Ovary (tissue), 9 donors: ENCODE data around the gene PIEZO1. TPM values are rescaled to one million over a fixed set of nuclear protein-coding genes. Genes with fewer than 3 reads are reported as not detected.

Experiments
- DNase-seq, 5 donors: peaks; one replicate each; pipeline ENCODE4 v3.0.0-alpha.2; 2019 to 2020
- H3K27ac ChIP-seq, 2 donors: fragments of 200-600 bp; one replicate each; pipeline versions ENCODE4 v1.5.1 to v1.8.0; 2019 to 2022
- H3K27me3 ChIP-seq: fragments of 200-600 bp; one replicate; pipeline ENCODE4 v1.8.0; 2022
- H3K36me3 ChIP-seq: fragments of 200-600 bp; sonication (generic); one replicate; pipeline ENCODE4 v1.5.1; 2019
- H3K4me1 ChIP-seq: one replicate; pipeline ENCODE4 v1.8.1; 2013; ENCODE audit warnings: mild to moderate bottlenecking, moderate library complexity; ENCODE audit not compliant: insufficient read depth
- H3K4me3 ChIP-seq: fragments of 200-600 bp; sonication (generic); one replicate; pipeline ENCODE4 v1.5.1; 2017
- H3K9me3 ChIP-seq, 2 donors: fragments of 200-600 bp in 1 of 2; sonication (generic) in 1 of 2; one replicate each; pipeline versions ENCODE4 v1.5.1 to v1.8.1; 2013 to 2019; ENCODE audit warnings: mild to moderate bottlenecking in 1 of 2, moderate library complexity in 1 of 2
- EP300 ChIP-seq: sonication (generic); formaldehyde crosslinking; IDR thresholded peaks from one replicate; pipeline ENCODE4 v1.6.1; 2017; ENCODE audit warnings: antibody characterized with exemption
- POLR2A ChIP-seq: fragments of 450-650 bp; IDR thresholded peaks from one replicate; pipeline ENCODE4 v1.6.1; 2017; ENCODE audit warnings: antibody characterized with exemption, mild to moderate bottlenecking, moderate library complexity
- WGBS, 3 donors: extraction: QIAGEN DNeasy Blood & Tissue Kit in 1 of 3; methylation state at CpG; one replicate each; pipeline versions ENCODE4 v1.1.5 to v1.1.7; 2013 to 2017; 5-methylcytosine and 5-hydroxymethylcytosine counted together
- intact Hi-C, 4 donors: fragments of 100-400 bp; cut with DNase I; formaldehyde crosslinking; loops; one replicate each; pipeline versions ENCODE4 v1.11.0 to v1.15.1; 2022 to 2023
- polyA plus RNA-seq, 2 donors: library from polyadenylated mRNA; stranded (reverse); fragments of 200-250 nt in 1 of 2; fragments of 350-450 nt in 1 of 2; fragmentation: Illumina TruSeq in 1 of 2; extraction: RNeasy Lipid Tissue Mini Kit (QIAGEN cat#74804) in 1 of 2; gene quantifications; one replicate each; pipeline ENCODE4 v1.2.3, GENCODE V29; 2013 to 2014
- total RNA-seq, 7 donors: library from RNA; depleted of rRNA in 2 of 7; stranded (reverse); fragments of >200 nt in 2 of 7; fragmentation: NEBNext Ultra II Directional in 3 of 7; extraction: Animal tissue kit (Norgen Biotek cat#: 25700) in 3 of 7; gene quantifications; one replicate each; pipeline versions ENCODE4 v1.1.0 to v1.2.4, GENCODE V29; 2016 to 2023
- TF ChIP-seq, protein P1 (sequence below), 3 donors: fragments of 450-650 bp in 2 of 3; fragments of 200-600 bp in 1 of 3; IDR thresholded peaks; one replicate each; pipeline versions ENCODE4 v1.5.1 to v1.8.0; 2016 to 2022; ENCODE audit warnings: antibody characterized with exemption in 3 of 3, mild to moderate bottlenecking in 1 of 3
- donor health status: DM: no; HTN: no; CAD: no; lungs with moderate emphysema.
- donor health status: DM: no; HTN: no; CAD: no.
- donor health status: Bipolar disorder and iron deficiency.
- donor health status: DM: yes; HTN: yes; CAD: no.
- donor health status: DM: no; HTN: no; CAD: no.
- donor health status: DM: yes; HTN: yes; CAD: no.

The PIEZO1 gene
- total and polyA plus RNA-seq, 9 donors, result 13.0 to 93.5 (median 49.1) TPM

DNA sequence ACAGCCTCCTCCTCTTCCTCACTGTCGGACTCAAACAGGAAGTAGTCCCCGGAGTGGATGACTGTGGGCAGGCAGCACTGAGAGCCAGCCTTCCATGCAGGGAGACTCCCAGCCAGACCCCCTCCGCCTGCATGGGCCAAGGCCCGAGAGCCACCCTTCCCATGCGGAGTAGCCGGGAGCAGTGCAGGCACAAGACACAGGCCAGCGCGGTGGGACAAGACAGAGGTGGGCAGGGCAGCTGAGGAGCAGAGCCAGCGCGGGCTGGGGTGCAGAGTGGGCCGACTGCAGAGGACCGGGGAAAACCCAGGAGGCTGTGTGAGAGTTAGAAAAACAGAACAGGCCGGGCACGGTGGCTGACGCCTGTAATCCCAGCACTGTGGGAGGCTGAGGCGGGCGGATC is 61.1 kb downstream of the PIEZO1 start:
- no peaks in the 10 kb centered on the region for H3K27me3 ChIP-seq
- H3K4me1 ChIP-seq, result no peaks in the 10 kb centered on the region
- WGBS, 3 donors, result 90 to 93% (median 90%) methylated on average over 17 of the region's 17 CpGs
- intact Hi-C loops, result no loop called here
- no peak for DNase-seq
- H3K36me3 ChIP-seq, result no peaks in the 10 kb centered on the region
- no peaks in the 10 kb centered on the region for H3K9me3 ChIP-seq
- no peak overlapping the region for H3K27ac ChIP-seq
- H3K4me3 ChIP-seq, result no peak overlapping the region
- TF ChIP-seq POLR2A, result no peak
- no peak for TF ChIP-seq EP300
- TF ChIP-seq, protein P1, sequence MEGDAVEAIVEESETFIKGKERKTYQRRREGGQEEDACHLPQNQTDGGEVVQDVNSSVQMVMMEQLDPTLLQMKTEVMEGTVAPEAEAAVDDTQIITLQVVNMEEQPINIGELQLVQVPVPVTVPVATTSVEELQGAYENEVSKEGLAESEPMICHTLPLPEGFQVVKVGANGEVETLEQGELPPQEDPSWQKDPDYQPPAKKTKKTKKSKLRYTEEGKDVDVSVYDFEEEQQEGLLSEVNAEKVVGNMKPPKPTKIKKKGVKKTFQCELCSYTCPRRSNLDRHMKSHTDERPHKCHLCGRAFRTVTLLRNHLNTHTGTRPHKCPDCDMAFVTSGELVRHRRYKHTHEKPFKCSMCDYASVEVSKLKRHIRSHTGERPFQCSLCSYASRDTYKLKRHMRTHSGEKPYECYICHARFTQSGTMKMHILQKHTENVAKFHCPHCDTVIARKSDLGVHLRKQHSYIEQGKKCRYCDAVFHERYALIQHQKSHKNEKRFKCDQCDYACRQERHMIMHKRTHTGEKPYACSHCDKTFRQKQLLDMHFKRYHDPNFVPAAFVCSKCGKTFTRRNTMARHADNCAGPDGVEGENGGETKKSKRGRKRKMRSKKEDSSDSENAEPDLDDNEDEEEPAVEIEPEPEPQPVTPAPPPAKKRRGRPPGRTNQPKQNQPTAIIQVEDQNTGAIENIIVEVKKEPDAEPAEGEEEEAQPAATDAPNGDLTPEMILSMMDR (IDR thresholded peaks at IDR 0.05), result no peak

DNA sequence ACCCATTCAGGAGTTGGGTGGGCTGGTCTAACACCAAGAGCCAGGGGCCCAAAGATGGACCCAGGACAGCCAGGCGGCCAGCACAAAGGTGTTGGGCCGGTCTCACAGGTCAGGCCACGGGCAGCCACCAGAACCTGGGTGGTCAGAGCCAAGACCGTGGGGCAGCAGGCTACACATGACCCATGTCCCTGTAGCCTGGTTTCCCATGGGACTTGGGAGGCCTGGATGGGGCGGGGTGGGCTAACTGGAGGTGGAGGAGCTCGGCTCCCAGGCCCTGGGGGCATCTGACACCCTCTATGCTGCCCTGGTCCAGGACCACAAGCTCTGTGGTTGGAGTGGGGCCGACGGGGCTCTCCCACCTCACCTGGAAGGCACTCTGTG is 61.5 kb downstream of the PIEZO1 start:
- Histone ChIP-seq H3K4me3 (no peak overlapping the region), H3K36me3 (no peaks in the 10 kb centered on the region), H3K4me1 (no peaks in the 10 kb centered on the region), H3K27ac (no peak overlapping the region), H3K9me3 (no peaks in the 10 kb centered on the region), H3K27me3 (no peaks in the 10 kb centered on the region)
- no peak for DNase-seq
- intact Hi-C loops, result no loop called here
- no peak for TF ChIP-seq POLR2A
- no peak for TF ChIP-seq EP300
- TF ChIP-seq, protein P1 (IDR thresholded peaks at IDR 0.05), result no peak
- 81 to 92% (median 85%) methylated on average over 7 to 8 of the region's 8 CpGs for WGBS, 3 donors

DNA sequence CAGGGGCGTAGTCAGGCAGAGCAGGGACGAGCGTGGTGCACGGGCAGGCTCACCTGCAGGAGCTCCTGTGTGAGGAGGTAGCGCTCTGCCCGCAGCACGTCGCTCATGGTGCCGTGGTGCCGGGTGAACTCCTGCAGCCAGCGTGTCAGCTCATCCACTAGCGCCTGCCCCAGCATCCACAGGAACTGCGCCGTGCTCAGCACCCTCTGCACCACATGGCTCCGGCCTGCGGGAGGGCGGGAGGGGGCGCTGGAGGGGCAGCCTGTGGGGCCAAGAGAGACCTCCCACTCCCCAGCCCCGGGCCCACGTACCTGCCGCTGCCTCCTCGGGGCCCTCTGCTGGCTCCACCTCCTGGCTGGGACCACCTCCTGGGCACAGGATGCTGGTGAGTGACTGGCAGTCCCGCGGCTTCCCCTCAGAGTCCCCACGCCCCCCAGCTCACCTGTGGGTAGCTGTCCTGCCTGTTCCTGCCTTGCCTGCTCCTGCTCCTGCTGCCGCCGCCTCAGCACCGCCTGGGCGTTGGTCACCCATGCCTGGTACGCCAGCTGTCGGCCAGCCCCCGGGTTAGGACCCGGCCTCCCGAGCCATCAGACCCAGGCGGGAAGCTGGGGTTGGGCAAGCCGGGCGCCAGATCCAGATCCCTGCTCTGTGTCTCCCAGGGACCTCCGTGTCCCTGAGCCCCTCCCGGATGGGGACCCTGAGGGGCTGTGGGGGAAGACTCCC is 62.1 kb downstream of the PIEZO1 start:
- Histone ChIP-seq H3K9me3 (no peaks in the 10 kb centered on the region), H3K4me1 (no peaks in the 10 kb centered on the region), H3K27ac (no peak overlapping the region), H3K27me3 (no peaks in the 10 kb centered on the region), H3K4me3 (no peak overlapping the region), H3K36me3 (no peaks in the 10 kb centered on the region)
- no peak for DNase-seq
- intact Hi-C loops, result no loop called here
- TF ChIP-seq EP300 (no peak), POLR2A (no peak)
- TF ChIP-seq, protein P1 (IDR thresholded peaks at IDR 0.05), result no peak
- 90 to 91% (median 90%) methylated on average over 24 to 39 of the region's 39 CpGs for WGBS, 3 donors

DNA sequence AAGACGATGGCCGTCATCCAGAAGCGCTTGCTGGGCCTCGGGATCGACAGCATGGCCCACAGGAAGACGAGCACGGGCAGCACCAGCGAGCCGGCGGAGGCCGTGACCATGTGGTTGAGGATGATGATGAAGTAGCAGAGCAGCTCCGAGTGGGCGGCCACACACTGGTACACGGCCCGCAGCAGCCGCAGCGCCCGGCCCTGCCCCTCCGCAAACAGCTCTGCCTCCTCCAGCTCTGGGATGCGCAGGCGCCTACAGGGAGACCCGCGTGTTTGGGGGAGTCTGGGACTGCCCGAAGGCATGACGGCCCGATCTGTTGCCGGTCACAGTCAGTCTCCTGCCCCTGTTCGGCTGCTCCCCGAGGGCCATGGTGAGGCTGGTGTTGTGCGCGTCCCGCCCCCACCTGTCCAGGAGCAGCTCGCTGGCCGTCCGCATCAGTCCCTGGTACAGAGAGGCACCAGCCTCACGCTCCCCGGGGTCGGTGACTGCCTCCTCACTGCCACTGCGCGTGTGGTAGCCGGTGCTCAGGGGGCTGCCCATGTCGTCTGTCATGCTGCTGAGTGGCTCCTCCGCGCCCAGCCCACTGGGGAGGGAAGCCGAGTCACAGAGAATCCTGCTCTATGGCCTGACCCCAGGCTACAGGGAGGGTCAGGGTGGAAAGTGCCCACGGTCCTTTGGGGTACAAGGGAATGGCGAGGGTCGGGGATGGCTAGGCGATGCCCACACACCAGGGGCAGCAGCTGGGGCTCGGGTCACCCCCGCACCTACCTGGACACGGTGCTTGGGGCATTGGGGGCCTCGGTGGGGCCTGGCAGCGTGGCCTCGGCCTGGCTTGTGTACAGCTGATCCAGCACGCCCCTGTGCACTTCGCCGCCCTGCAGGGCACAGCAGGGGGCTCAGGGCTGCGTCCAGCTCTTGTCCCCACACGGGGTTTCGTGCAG is 62.9 kb downstream of the PIEZO1 start:
- Histone ChIP-seq H3K27me3 (no peaks in the 10 kb centered on the region), H3K4me3 (no peak overlapping the region), H3K36me3 (no peaks in the 10 kb centered on the region), H3K4me1 (no peaks in the 10 kb centered on the region), H3K9me3 (no peaks in the 10 kb centered on the region), H3K27ac (no peak overlapping the region)
- no peak for TF ChIP-seq POLR2A
- TF ChIP-seq, protein P1 (IDR thresholded peaks at IDR 0.05), result no peak
- no peak for TF ChIP-seq EP300
- 92 to 94% (median 92%) methylated on average over 57 to 61 of the region's 61 CpGs for WGBS, 3 donors
- DNase-seq, result no peak
- intact Hi-C loops, result no loop called here
